ENCODE results near the gene CHST14. TPM values are rescaled to one million over a fixed set of nuclear protein-coding genes. Genes with fewer than 3 reads are reported as not detected.

Gene CHST14
- polyA plus RNA-seq, 1 donor from 2014 or later, result 0.71 TPM

GRCh38 chr15:40500568-40501330 lies 30.0 kb downstream of the CHST14 start:
- Histone ChIP-seq H3K4me3 (ENCODE audit: low read length) (no peak overlapping the region), H3K27ac (ENCODE audit: low read length) (no peak overlapping the region), H4K20me1 (ENCODE audit: insufficient read depth) (no peaks in the 10 kb centered on the region), H3K79me2 (replicated peaks; ENCODE audit: insufficient read depth, low read length) (no peaks in the 10 kb centered on the region), H3K36me3 (ENCODE audit: insufficient read depth, low read length) (no peaks in the 10 kb centered on the region), H2AFZ (ENCODE audit: low read depth, low read length) (no peak overlapping the region), H3F3A (ENCODE audit: insufficient read depth, low read length, poor library complexity, severe bottlenecking) (no peaks in the 10 kb centered on the region), H3K9ac (ENCODE audit: low read length) (no peak overlapping the region), H3K9me2 (ENCODE audit: insufficient read depth, low read length) (no peaks in the 10 kb centered on the region), H3K27me3 (ENCODE audit: insufficient read depth, low read depth, low read length) (no peaks in the 10 kb centered on the region), H3K9me3 (ENCODE audit: low read length) (no peaks in the 10 kb centered on the region), H3K4me2 (ENCODE audit: low read length) (no peak overlapping the region)
- no peak for TF ChIP-seq SMC3 (conservative IDR thresholded peaks at IDR 0.05; ENCODE audit: poor library complexity)
- TF ChIP-seq TAF1 (IDR thresholded peaks at IDR 0.05; ENCODE audit: low read depth), result no peak
- TF ChIP-seq RAD21 (conservative IDR thresholded peaks at IDR 0.05), result no peak
- no peak for TF ChIP-seq POLR2AphosphoS5 (IDR thresholded peaks at IDR 0.05)
- no peak for TF ChIP-seq MXI1 (conservative IDR thresholded peaks at IDR 0.05; ENCODE audit: poor library complexity, severe bottlenecking)
- no peak for TF ChIP-seq EP300 (conservative IDR thresholded peaks at IDR 0.05; ENCODE audit: poor library complexity, severe bottlenecking)
- TF ChIP-seq CTCF (IDR thresholded peaks at IDR 0.05; ENCODE audit: poor library complexity, severe bottlenecking), result no peak
- no peak for TF ChIP-seq REST (IDR thresholded peaks at IDR 0.05; ENCODE audit: borderline replicate concordance)
- no peak for TF ChIP-seq EZH2 (IDR thresholded peaks at IDR 0.05; ENCODE audit: borderline replicate concordance, insufficient read depth, low read length, poor library complexity, severe bottlenecking)

- H3K9me3 ChIP-seq (ENCODE audit: low read length), result no peaks in the 10 kb centered on the region
- no peak overlapping the region for H3K4me3 ChIP-seq (ENCODE audit: low read length)
- no peak overlapping the region for H3K9ac ChIP-seq (ENCODE audit: low read length)
- no peak for TF ChIP-seq EP300 (conservative IDR thresholded peaks at IDR 0.05; ENCODE audit: poor library complexity, severe bottlenecking)
- no peak for TF ChIP-seq REST (IDR thresholded peaks at IDR 0.05; ENCODE audit: borderline replicate concordance)
- no peak for TF ChIP-seq CTCF (IDR thresholded peaks at IDR 0.05; ENCODE audit: poor library complexity, severe bottlenecking)
- no peak for TF ChIP-seq MXI1 (conservative IDR thresholded peaks at IDR 0.05; ENCODE audit: poor library complexity, severe bottlenecking)
- TF ChIP-seq SMC3 (conservative IDR thresholded peaks at IDR 0.05; ENCODE audit: poor library complexity), result no peak
- no peak for TF ChIP-seq EZH2 (IDR thresholded peaks at IDR 0.05; ENCODE audit: borderline replicate concordance, insufficient read depth, low read length, poor library complexity, severe bottlenecking)
- TF ChIP-seq TAF1 (IDR thresholded peaks at IDR 0.05; ENCODE audit: low read depth), result no peak
- no peak for TF ChIP-seq POLR2AphosphoS5 (IDR thresholded peaks at IDR 0.05)
- TF ChIP-seq RAD21 (conservative IDR thresholded peaks at IDR 0.05), result no peak
- H3K27ac ChIP-seq (ENCODE audit: low read length), result no peak overlapping the region
- H4K20me1 ChIP-seq (ENCODE audit: insufficient read depth), result no peaks in the 10 kb centered on the region
- H3F3A ChIP-seq (ENCODE audit: insufficient read depth, low read length, poor library complexity, severe bottlenecking), result no peaks in the 10 kb centered on the region
- H3K9me2 ChIP-seq (ENCODE audit: insufficient read depth, low read length), result no peaks in the 10 kb centered on the region
- H2AFZ ChIP-seq (ENCODE audit: low read depth, low read length), result no peak overlapping the region
- H3K4me2 ChIP-seq (ENCODE audit: low read length), result no peak overlapping the region
- no peaks in the 10 kb centered on the region for H3K27me3 ChIP-seq (ENCODE audit: insufficient read depth, low read depth, low read length)
- no peaks in the 10 kb centered on the region for H3K36me3 ChIP-seq (ENCODE audit: insufficient read depth, low read length)
- no peaks in the 10 kb centered on the region for H3K79me2 ChIP-seq (replicated peaks; ENCODE audit: insufficient read depth, low read length)
Measured at GRCh38 chr15:40501487-40501886, 30.7 kb downstream of the CHST14 start.

Data from neural cell (in vitro differentiated cells).